ENCODE data around the gene KIN. TPM values are rescaled to one million over a fixed set of nuclear protein-coding genes. Genes with fewer than 3 reads are reported as not detected.

The KIN gene
- polyA plus RNA-seq, 4 donors = 7.0 to 12.7 (median 9.1) TPM

- Histone ChIP-seq H3K36me3 (ENCODE audit: control insufficient read depth in 3 of 3, insufficient read depth in 2 of 3, low read depth in 1 of 3, low read length in 3 of 3) (no peaks in the 10 kb centered on the region), H3K9me3 (ENCODE audit: control insufficient read depth in 2 of 2, insufficient read depth in 1 of 2, low read depth in 1 of 2, low read length in 1 of 2) (no peaks in the 10 kb centered on the region), H3K27me3 (ENCODE audit: control insufficient read depth in 3 of 3, insufficient read depth in 3 of 3, low read length in 3 of 3) (peaks cover 0 to 11% (median 0%) of the 10 kb centered on the region in 3 donors), H3K4me3 (ENCODE audit: low read depth in 1 of 3, low read length in 3 of 3) (no peak within 1 kb of the TSS), H3K4me1 (ENCODE audit: control insufficient read depth in 3 of 3, insufficient read depth in 2 of 3, low read depth in 1 of 3, low read length in 2 of 3) (no peaks in the 10 kb centered on the region), H3K27ac (ENCODE audit: low read depth in 1 of 3, low read length in 2 of 3) (no peak within 1 kb of the TSS)
- DNase-seq = no peak
- 45 to 66% (median 46%) methylated on average over 4 of the region's 4 CpGs for whole genome bisulfite sequencing, 3 donors
- FAIRE-seq = no peak
Observed at GRCh38 chr10:7703140-7703539, 84.7 kb downstream of the KIN start, which contains the start of gene ITIH2. TSS of gene ITIH2 (plus strand) at chr10:7703316. CDS start at chr10:7703435, 119 bp downstream.

DNA sequence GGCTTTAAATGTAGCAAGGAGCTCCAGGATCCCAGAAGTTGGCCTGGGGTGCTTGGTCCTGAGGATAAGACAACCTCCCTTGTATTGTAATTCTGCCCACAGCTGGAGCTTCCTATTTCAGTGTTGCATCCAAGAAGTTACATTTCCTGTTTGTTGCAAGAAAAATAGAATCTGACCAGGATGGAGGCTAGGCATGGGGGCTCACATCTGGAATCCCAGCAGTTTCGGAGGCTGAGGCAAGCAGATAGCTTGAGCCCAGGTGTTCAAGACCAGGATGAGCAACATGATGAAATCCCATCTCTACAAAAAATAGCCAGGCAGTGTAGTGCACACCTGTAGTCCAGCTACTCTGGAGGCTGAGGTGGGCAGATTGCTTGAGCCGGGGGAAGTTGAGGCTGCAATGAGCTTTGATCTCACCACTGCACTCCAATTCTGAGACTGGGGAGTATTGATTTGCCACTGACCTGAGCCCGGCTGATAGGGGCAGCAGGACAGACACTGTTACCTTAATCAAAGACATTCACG lies 85.4 kb downstream of the KIN start:
- Histone ChIP-seq H3K27me3 (ENCODE audit: control insufficient read depth in 3 of 3, insufficient read depth in 3 of 3, low read length in 3 of 3) (peaks cover 0 to 11% (median 0%) of the 10 kb centered on the region in 3 donors), H3K4me1 (ENCODE audit: control insufficient read depth in 3 of 3, insufficient read depth in 2 of 3, low read depth in 1 of 3, low read length in 2 of 3) (no peaks in the 10 kb centered on the region), H3K27ac (ENCODE audit: low read depth in 1 of 3, low read length in 2 of 3) (no peak overlapping the region), H3K9me3 (ENCODE audit: control insufficient read depth in 2 of 2, insufficient read depth in 1 of 2, low read depth in 1 of 2, low read length in 1 of 2) (no peaks in the 10 kb centered on the region), H3K4me3 (ENCODE audit: low read depth in 1 of 3, low read length in 3 of 3) (no peak overlapping the region), H3K36me3 (ENCODE audit: control insufficient read depth in 3 of 3, insufficient read depth in 2 of 3, low read depth in 1 of 3, low read length in 3 of 3) (no peaks in the 10 kb centered on the region)
- FAIRE-seq (no peak), DNase-seq (no peak)
- WGBS, 3 donors = 71 to 80% (median 80%) methylated on average over 4 of the region's 4 CpGs

DNA sequence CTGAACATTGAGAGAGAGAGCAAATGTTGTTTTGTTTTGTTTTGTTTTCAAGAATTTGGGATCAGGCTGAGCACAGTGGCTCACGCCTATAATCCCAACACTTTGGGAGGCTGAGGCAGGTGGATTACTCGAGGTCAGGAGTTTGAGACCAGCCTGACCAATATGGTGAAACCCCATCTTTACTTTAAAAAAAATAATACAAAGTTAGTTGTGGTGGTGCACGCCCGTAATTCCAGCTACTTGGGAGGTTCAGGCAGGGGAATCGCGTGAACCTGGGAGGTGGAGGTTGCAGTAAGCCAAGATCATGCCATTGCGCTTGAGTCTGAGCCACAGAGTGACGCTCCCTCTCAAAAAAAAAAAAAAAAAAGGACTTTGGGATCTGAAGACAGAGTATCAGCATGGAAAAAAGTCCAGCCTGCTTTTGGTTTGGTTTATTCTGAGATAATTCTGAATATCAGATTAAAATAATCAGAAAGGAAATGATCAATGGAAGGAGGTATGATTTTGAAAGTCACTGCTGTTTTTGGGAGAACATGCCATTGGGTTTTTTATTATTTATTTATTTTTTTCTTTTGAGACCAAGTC lies 86.5 kb downstream of the KIN start:
- Histone ChIP-seq H3K4me3 (ENCODE audit: low read depth in 1 of 3, low read length in 3 of 3) (no peak overlapping the region), H3K27ac (ENCODE audit: low read depth in 1 of 3, low read length in 2 of 3) (no peak overlapping the region), H3K9me3 (ENCODE audit: control insufficient read depth in 2 of 2, insufficient read depth in 1 of 2, low read depth in 1 of 2, low read length in 1 of 2) (no peaks in the 10 kb centered on the region), H3K27me3 (ENCODE audit: control insufficient read depth in 3 of 3, insufficient read depth in 3 of 3, low read length in 3 of 3) (peaks cover 0 to 11% (median 0%) of the 10 kb centered on the region in 3 donors), H3K36me3 (ENCODE audit: control insufficient read depth in 3 of 3, insufficient read depth in 2 of 3, low read depth in 1 of 3, low read length in 3 of 3) (no peaks in the 10 kb centered on the region), H3K4me1 (ENCODE audit: control insufficient read depth in 3 of 3, insufficient read depth in 2 of 3, low read depth in 1 of 3, low read length in 2 of 3) (no peaks in the 10 kb centered on the region)
- no peak for FAIRE-seq
- 82 to 89% (median 87%) methylated on average over 8 of the region's 8 CpGs for WGBS, 3 donors
- DNase-seq = no peak

Other genes with a start within 250 kb of the KIN start
- gene ITIH5, start 121.0 kb downstream of the KIN start, polyA plus RNA-seq = 1 to 10 TPM in 3 of 4 donors, under 1 TPM in 1; 0.54 to 5.8 (median 2.4) TPM
- under 1 TPM in 1 of 4 donors, not detected in 3; 0.12 TPM for gene ITIH2, start 84.7 kb downstream of the KIN start, polyA plus RNA-seq
- 1,000 to 10,000 TPM in 1 of 4 donors, 100 to 1,000 TPM in 3; 304 to 1,460 (median 611) TPM for gene ATP5F1C, start 184 bp upstream of the KIN start, polyA plus RNA-seq
- gene TAF3, start 30.5 kb upstream of the KIN start, polyA plus RNA-seq = 1 to 10 TPM; 3.4 to 5.4 (median 4.5) TPM